Stimulated activated CD8-positive, alpha-beta memory T cell treated with anti-CD3 and anti-CD28 coated beads, Interleukin-7, amount 100 ng/mL, for 24 hours (primary cell): ENCODE measurements around the gene MYO1E.

ENCODE experiments used
- DNase-seq: peaks from one replicate; pipeline ENCODE4 v3.0.0-alpha.2; 2020; ENCODE audit warnings: low read depth

The MYO1E gene

GRCh38 chr15:59315914-59316451 is 56.7 kb downstream of the MYO1E start:
- no peak for DNase-seq

DNA sequence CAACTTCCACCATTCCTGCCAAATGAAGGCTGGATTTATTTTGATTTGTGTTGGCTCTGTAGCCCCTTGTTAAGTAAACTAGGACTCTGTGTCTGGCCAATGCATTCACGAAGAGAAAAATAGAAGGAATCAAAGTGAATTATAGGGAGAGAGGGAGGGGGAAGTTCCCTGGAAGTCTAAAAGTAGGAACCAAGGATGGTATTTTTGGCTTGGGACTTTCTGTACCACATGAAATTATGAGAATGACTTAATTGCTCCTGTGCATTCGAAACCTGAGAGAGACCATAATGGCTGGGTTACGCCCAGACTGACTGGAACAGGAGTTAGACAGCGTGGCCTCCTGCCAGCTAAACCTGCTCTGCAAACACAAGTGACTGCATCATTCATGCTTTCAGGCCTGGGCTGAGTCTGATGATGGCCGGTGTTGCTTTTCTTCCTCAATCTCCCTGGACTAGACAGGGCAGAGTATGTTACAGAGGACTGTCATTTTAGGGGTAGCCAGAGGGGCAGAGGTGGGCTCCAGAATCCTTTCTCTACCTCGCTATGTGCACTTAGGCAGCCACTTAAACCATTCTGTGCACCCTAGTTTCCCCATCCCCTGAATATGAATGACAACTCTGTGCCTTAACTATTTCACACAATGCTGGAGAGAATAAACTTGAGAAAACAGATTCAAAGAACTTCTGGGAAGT is 58.9 kb downstream of the MYO1E start:
- no peak for DNase-seq

GRCh38 chr15:59312205-59312604 is 60.5 kb downstream of the MYO1E start:
- DNase-seq: no peak

DNA sequence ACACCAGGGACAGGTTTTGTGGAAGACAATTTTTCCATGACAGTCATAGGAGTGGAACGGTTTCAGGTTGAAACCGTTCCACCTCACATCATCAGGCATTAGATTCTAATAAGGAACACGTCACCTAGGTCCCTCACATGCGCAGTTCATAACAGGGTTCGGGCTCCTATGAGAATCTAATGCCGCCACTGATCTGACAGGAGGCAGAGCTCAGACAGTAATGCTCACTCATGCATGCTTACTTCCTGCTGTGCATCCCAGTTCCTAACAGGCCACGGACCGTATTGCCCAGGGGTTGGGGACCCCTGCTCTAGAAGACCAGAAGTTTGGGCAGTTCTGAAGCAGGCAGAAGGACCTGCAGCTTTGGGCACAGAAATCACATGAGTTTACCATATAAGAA is 61.5 kb downstream of the MYO1E start:
- no peak for DNase-seq

GRCh38 chr15:59309405-59309804 is 63.3 kb downstream of the MYO1E start:
- no peak for DNase-seq

DNA sequence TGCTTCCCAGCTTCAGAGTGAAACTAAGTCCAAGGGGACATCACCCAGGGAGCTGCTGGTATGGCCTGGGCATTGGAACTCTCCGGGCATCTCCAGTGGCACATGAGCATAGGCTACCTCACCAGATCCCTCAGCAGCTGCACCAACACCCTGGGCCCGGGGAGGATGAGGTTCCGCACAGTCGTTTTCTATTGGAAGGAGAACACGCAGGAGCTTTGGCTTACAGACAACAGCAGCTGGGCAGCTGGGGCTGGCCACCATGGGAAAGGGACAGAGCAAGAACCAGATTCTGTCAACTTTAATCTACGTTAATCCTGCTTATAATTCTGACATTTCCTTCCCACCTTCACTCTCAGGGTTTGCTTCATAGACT is 65.5 kb downstream of the MYO1E start:
- no peak for DNase-seq

- no peak for DNase-seq
These were observed 66.0 kb downstream of the MYO1E start for GRCh38 chr15:59306520-59307164.

GRCh38 chr15:59304807-59305206 is 67.9 kb downstream of the MYO1E start:
- no peak for DNase-seq

- DNase-seq: no peak
These were observed 68.5 kb downstream of the MYO1E start for GRCh38 chr15:59304034-59304795.

DNA sequence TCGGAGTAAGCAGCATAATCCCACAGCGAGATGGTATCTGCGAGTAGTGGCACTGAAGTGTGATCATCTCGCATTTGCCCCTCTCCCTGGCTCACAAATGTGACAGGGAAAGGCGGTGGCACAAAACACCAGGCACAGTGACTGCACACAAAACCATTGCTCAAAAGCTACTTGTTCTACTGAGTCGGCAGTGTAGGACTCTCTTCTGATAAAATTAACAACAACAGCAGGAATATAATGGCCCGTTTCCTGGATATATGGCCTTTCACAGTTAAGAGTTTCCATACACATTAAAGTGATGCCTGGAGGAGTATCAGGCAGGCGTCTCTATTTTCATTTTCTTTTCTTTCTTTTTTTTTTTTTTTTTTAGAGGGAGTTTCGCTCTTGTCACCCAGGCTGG is 69.0 kb downstream of the MYO1E start:
- no peak for DNase-seq

- no peak for DNase-seq
These were observed 69.5 kb downstream of the MYO1E start for GRCh38 chr15:59303136-59303535.

- DNase-seq: no peak
These were observed 71.1 kb downstream of the MYO1E start for GRCh38 chr15:59301527-59301926.

GRCh38 chr15:59300618-59301139 is 72.0 kb downstream of the MYO1E start:
- DNase-seq: no peak

- peak; percentile 37 for DNase-seq
These were observed 72.6 kb downstream of the MYO1E start for GRCh38 chr15:59299929-59300617.

DNA sequence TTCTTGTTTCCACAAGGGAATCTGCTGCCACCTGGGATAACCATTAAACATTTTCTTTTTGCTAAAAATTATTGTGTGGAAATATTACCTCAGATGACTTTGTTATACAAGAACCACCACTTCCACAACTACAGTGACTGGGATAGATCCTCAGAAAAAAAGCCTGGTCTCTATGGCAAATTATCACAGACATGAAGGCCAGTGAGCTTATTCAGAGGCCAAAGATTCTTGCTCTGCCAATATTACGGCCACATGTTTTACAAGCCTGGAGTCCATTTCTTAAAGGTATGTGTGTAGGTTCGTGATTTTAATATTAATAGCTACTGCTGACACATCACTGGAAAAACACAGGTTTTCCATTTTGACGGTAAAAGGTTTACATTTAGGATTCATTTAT is 73.8 kb downstream of the MYO1E start:
- no peak for DNase-seq

DNA sequence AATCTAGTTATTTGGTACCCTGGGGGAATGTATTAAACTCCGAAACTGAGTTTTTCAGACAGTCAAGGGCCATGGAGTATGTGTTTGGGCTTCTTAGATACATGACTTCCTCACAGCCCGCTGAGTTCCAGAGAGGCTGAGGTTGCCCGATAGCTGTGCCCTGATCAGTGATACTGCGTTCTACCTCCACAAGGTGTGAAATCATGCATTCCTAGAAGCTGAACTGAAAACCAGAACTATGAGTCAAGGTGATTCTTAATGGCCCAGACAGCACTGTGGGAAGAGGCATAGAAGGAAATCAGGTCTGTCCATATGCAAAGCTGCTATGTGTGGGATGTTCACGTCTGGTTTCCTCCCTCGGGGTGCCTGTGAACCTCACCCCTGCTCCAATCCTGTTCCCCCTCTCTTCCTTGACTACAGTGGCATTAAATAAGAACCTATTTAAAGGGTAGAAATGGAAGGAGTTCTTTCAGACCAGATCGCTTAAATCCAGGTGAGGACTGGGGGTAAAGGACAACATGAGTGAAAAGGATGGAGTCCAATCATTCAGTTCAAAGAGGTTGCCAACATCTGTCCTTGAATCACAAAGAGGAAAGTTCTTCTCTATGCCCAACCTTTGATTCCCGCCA is 74.3 kb downstream of the MYO1E start:
- DNase-seq: peak; percentile 8

DNA sequence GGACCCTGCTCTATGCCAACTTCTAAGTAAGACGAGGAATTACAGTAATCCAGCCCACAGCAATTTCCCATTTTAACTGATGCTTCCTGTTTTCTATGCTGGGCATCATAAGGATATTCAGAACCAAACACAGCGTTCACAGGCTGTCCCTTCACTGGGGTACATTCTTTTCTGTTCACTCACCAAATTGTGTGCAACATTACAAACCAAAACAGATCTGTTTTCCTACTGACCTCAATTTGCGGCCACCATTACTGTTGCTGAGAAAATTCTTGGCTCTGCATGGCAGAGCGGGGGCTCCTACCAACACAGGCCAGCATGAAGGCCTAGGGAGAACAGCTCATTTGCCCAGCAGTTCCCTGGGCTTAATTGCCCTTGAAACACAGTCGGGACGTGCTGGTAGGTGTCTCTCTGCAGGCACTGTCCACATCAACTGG is 76.5 kb downstream of the MYO1E start:
- DNase-seq: no peak

DNA sequence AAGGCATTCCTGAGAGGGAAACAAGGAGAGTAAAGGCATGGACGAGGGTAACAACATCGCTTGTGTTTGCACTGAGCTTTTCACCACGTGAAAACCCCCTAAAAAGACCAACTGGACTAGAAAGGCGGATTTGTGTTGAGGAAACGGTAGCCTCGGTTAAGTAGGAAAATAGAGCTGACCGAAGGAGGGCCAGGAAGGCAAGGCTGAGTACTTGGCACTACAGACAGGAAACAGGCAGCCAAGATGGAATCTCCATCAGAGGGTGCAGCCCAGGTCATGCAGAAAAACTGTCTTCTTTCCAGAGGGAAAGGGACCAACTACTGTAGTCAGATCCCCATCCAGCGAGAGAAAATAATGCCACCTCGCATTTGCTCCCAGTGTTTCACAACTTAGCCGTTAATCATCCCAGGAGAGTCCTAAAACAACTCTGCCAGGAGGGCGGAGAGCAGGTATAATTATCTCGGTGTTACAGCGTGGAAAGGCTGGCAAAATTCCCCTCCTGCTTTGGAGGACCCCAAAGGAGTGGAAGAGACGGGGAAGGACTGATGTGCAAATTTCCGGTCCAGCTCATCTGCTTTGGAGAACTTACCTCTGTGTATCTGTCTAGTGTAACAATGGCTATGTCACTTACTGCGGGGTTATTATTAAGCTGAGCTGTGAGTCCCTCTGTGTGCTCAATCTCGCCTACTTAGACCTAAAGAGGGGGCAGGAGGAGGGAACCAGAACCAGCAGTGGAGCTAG is 77.2 kb downstream of the MYO1E start:
- no peak for DNase-seq

GRCh38 chr15:59294574-59295260 is 78.0 kb downstream of the MYO1E start:
- no peak for DNase-seq

DNA sequence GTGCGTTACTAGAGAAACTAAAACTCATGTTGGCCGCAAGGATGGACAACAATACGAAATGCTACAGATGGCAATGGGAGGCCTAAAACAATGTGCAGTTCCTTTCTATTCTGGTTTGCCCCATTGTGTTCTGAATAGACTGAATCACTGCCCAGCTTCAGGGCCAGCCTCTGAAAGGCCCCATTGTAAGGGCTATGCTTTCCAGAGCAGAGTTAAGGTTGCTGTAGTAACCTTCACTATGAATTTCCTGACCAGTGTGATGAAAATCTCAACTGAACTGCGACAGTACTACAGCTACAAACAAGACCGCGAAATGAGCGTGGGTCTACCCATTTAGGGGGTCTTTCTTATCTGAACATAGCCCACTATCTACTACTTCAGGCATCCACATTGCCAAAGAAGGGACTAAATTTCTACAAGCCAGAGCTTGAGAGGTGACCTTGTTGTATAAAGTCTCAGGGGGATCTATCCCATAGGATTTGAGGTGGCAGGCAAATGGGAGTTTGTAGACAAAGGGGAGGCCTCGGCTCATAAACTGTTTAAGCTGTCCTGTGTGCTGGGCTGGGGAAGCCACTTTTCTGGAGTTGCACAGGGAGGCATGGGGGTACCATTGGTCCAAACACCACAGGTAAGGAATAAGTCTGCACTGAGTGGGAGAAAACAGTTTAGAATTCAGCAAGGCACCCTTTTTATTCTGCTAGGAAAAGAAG is 80.1 kb downstream of the MYO1E start:
- no peak for DNase-seq
